ENCODE measurements around the gene MIOX.
A peak's percentile ranks its signal among the peaks of the same experiment; 100 is the strongest.
"Not testable (repeated sequence)": the region's sequence is repeated elsewhere in the genome, so short reads cannot be mapped to it uniquely, and the experiment has no call there.

MIOX gene

GRCh38 chr22:50516891-50517290, 30.2 kb downstream of the MIOX start:
- no peak for DNase-seq (ENCODE audit: low read depth, low spot score)

- no peak for DNase-seq (ENCODE audit: low read depth, low spot score)
These were observed 31.0 kb downstream of the MIOX start for GRCh38 chr22:50517495-50518260.

GRCh38 chr22:50518606-50519005, 31.9 kb downstream of the MIOX start:
- DNase-seq (ENCODE audit: low read depth, low spot score), result no peak

- DNase-seq (ENCODE audit: low read depth, low spot score), result no peak
These were observed 32.5 kb downstream of the MIOX start for GRCh38 chr22:50519151-50519550.

- not testable (repeated sequence) for DNase-seq (ENCODE audit: low read depth, low spot score)
These were observed 33.5 kb downstream of the MIOX start for GRCh38 chr22:50520184-50520583.

GRCh38 chr22:50520826-50521453, 34.3 kb downstream of the MIOX start:
- DNase-seq (ENCODE audit: low read depth, low spot score), result no peak

- DNase-seq (ENCODE audit: low read depth, low spot score), result no peak
These were observed 35.1 kb downstream of the MIOX start for GRCh38 chr22:50521710-50522109.

- DNase-seq (ENCODE audit: low read depth, low spot score), result no peak
These were observed 35.6 kb downstream of the MIOX start for GRCh38 chr22:50522208-50522805.

- DNase-seq (ENCODE audit: low read depth, low spot score), result no peak
These were observed 36.3 kb downstream of the MIOX start for GRCh38 chr22:50522806-50523438.

- DNase-seq (ENCODE audit: low read depth, low spot score), result no peak
These were observed 36.8 kb downstream of the MIOX start for GRCh38 chr22:50523458-50523805.

GRCh38 chr22:50523806-50524675, 37.4 kb downstream of the MIOX start:
- no peak for DNase-seq (ENCODE audit: low read depth, low spot score)

- no peak for DNase-seq (ENCODE audit: low read depth, low spot score)
These were observed 38.0 kb downstream of the MIOX start for GRCh38 chr22:50524676-50525103.

- DNase-seq (ENCODE audit: low read depth, low spot score), result peak; percentile 75
These were observed 38.6 kb downstream of the MIOX start, which contains the start of gene SCO2 for GRCh38 chr22:50525104-50525857. Gene SCO2, minus strand, starts transcription at chr22:50525598. Its CDS starts 1,187 bp downstream, at chr22:50524411.

GRCh38 chr22:50525858-50526107, 39.1 kb downstream of the MIOX start:
- no peak for DNase-seq (ENCODE audit: low read depth, low spot score)

- no peak for DNase-seq (ENCODE audit: low read depth, low spot score)
These were observed 39.6 kb downstream of the MIOX start for GRCh38 chr22:50526108-50526833.

- peak; percentile 47 for DNase-seq (ENCODE audit: low read depth, low spot score)
These were observed 40.5 kb downstream of the MIOX start for GRCh38 chr22:50526834-50527801.

- DNase-seq (ENCODE audit: low read depth, low spot score), result no peak
These were observed 41.4 kb downstream of the MIOX start for GRCh38 chr22:50527921-50528681.

- no peak for DNase-seq (ENCODE audit: low read depth, low spot score)
These were observed 42.2 kb downstream of the MIOX start for GRCh38 chr22:50528682-50529415.

Data from iPS DF 19.7 (cell line).